HepG2 (cell line): ENCODE measurements around the gene RNASE4. TPM values are rescaled to one million over a fixed set of nuclear protein-coding genes. Genes with fewer than 3 reads are reported as not detected.
A peak's percentile ranks its signal among the peaks of the same experiment; 100 is the strongest.

ENCODE experiments used
- ATAC-seq: fragments of 200-7000 bp; cut with Tn5 transposase; 3 replicates; pipeline ENCODE4 v1.9.1; 2020; ENCODE audit warnings: mild to moderate bottlenecking, moderate library complexity
- BruUV-seq: library from RNA; stranded (reverse); fragments of 400-500 nt; replicated peaks from 2 replicates; lab custom pipeline; 2021; lab: Mats Ljungman, UMichigan
- CTCF ChIA-PET: fragments of 300-600 bp; formaldehyde crosslinking; extraction: SDS; loops from one replicate; lab custom pipeline; 2021; ENCODE audit warnings: low total read pairs, inconsistent platforms, low intra/inter-chr PET ratio; lab: Yijun Ruan, JAX
- POLR2A ChIA-PET: fragments of 350-600 bp; sonication (Branson Sonifier 250); formaldehyde crosslinking; loops from one replicate; lab custom pipeline; 2020; ENCODE audit warnings: antibody characterized with exemption, inconsistent platforms; lab: Yijun Ruan, JAX
- DNase-seq: peaks from one replicate; pipeline ENCODE4 v3.0.0-alpha.2; 2015; ENCODE audit warnings: low spot score
- FAIRE-seq: peaks from 3 replicates; lab custom pipeline; 2011; peaks lifted over from hg19 to GRCh38; lab: Jason Lieb, UNC
- H2AFZ ChIP-seq: one replicate; pipeline ENCODE4 v1.6.1; 2011; ENCODE audit warnings: low read length, inconsistent platforms
- H3K27ac ChIP-seq: fragments of 300-600 bp; 3 replicates; pipeline ENCODE4 v1.8.0; 2011; ENCODE audit warnings: mixed run types, mild to moderate bottlenecking, mixed read lengths, low read length, inconsistent platforms; ENCODE audit not compliant: insufficient read depth; ENCODE audit errors: extremely low read length
- H3K27me3 ChIP-seq, 2 experiments: fragments of 200-600 bp in 1 of 2; 2 replicates in 1 of 2; 3 replicates in 1 of 2; pipeline versions ENCODE4 v1.6.0 to v1.8.0; 2011; ENCODE audit warnings: low read length in 2 of 2, mild to moderate bottlenecking in 2 of 2, moderate library complexity in 2 of 2, inconsistent platforms in 1 of 2; ENCODE audit not compliant: insufficient read depth in 2 of 2, control insufficient read depth in 1 of 2
- H3K36me3 ChIP-seq, 2 experiments: fragments of 200-600 bp in 1 of 2; replicated peaks in 1 of 2; 2 replicates in 1 of 2; 3 replicates in 1 of 2; pipeline versions ENCODE4 v1.5.1 to v1.8.0; 2011; ENCODE audit warnings: low read length in 2 of 2, inconsistent platforms in 1 of 2; ENCODE audit not compliant: insufficient read depth in 2 of 2, control insufficient read depth in 1 of 2
- H3K4me1 ChIP-seq: 2 replicates; pipeline ENCODE4 v1.5.1; 2012; ENCODE audit warnings: low read length, inconsistent platforms; ENCODE audit not compliant: insufficient read depth
- H3K4me2 ChIP-seq: 2 replicates; pipeline ENCODE4 v1.6.0; 2011; ENCODE audit warnings: low read depth, low read length, inconsistent platforms
- H3K4me3 ChIP-seq, 3 experiments: fragments of 200-600 bp in 1 of 3; sonication (generic), shearing (Covaris generic) in 1 of 3; replicated peaks in 1 of 3; 2 replicates each; pipeline ENCODE4 v1.5.1; 2011 to 2016; ENCODE audit warnings: low read length in 3 of 3, inconsistent platforms in 2 of 3, low read depth in 2 of 3, mild to moderate bottlenecking in 2 of 3, control low read depth in 1 of 3, mixed read lengths in 1 of 3; ENCODE audit not compliant: insufficient read depth in 1 of 3
- H3K79me2 ChIP-seq: one replicate; pipeline ENCODE4 v1.6.1; 2011; ENCODE audit warnings: low read length, inconsistent platforms; ENCODE audit not compliant: insufficient read depth
- H3K9ac ChIP-seq: 2 replicates; pipeline ENCODE4 v1.6.0; 2011; ENCODE audit warnings: mild to moderate bottlenecking, low read depth, low read length, inconsistent platforms; ENCODE audit not compliant: insufficient read depth
- H3K9me3 ChIP-seq: 2 replicates; pipeline ENCODE4 v1.5.1; 2012; ENCODE audit warnings: mild to moderate bottlenecking, low read length
- H4K20me1 ChIP-seq: 2 replicates; pipeline ENCODE4 v1.6.0; 2011; ENCODE audit warnings: inconsistent platforms, mild to moderate bottlenecking, low read length, moderate library complexity; ENCODE audit not compliant: insufficient read depth
- HOXA5 ChIP-seq: sonication (generic); formaldehyde crosslinking; IDR thresholded peaks from 2 replicates; pipeline ENCODE4 v1.4.0; 2020; ENCODE audit warnings: missing genetic modification reagents
- ISX ChIP-seq: sonication (generic); formaldehyde crosslinking; conservative IDR thresholded peaks from 2 replicates; pipeline ENCODE4 v1.5.0; 2020; ENCODE audit warnings: missing genetic modification reagents
- JUNB ChIP-seq: sonication (generic); formaldehyde crosslinking; IDR thresholded peaks from 2 replicates; pipeline ENCODE4 v1.8.0; 2022; ENCODE audit warnings: missing genetic modification reagents, mild to moderate bottlenecking, borderline replicate concordance
- JUND ChIP-seq: sonication (generic); formaldehyde crosslinking; IDR thresholded peaks from 2 replicates; pipeline ENCODE4 v1.8.0; 2022; ENCODE audit warnings: mild to moderate bottlenecking, missing genetic modification reagents
- KAT7 ChIP-seq: IDR thresholded peaks from 2 replicates; pipeline ENCODE4 v1.6.1; 2018; ENCODE audit warnings: borderline replicate concordance, missing compliant biosample characterization
- MLXIP ChIP-seq: sonication (generic); formaldehyde crosslinking; IDR thresholded peaks from 2 replicates; pipeline ENCODE4 v1.9.0; 2021; ENCODE audit warnings: missing genetic modification reagents, borderline replicate concordance
- MXD4 ChIP-seq: IDR thresholded peaks from 2 replicates; pipeline ENCODE4 v1.6.1; 2016; ENCODE audit warnings: mild to moderate bottlenecking, missing biosample characterization, missing genetic modification reagents
- NBN ChIP-seq: fragments of 450-650 bp; conservative IDR thresholded peaks from 2 replicates; pipeline ENCODE4 v1.6.1; 2017
- RFXANK ChIP-seq: IDR thresholded peaks from 2 replicates; pipeline ENCODE4 v1.6.1; 2016
- THAP8 ChIP-seq: sonication (generic); formaldehyde crosslinking; IDR thresholded peaks from 2 replicates; pipeline ENCODE4 v1.5.1; 2020; ENCODE audit warnings: missing genetic modification reagents, mild to moderate bottlenecking, borderline replicate concordance
- YY1 ChIP-seq: IDR thresholded peaks from 2 replicates; pipeline ENCODE4 v1.6.1; 2011; ENCODE audit warnings: low read length, low read depth, moderate library complexity, mild to moderate bottlenecking; ENCODE audit not compliant: insufficient read depth, insufficient replicate concordance
- ZNF124 ChIP-seq: sonication (generic); formaldehyde crosslinking; IDR thresholded peaks from 2 replicates; pipeline ENCODE4 v1.4.0; 2020; ENCODE audit warnings: missing genetic modification reagents
- ZNF343 ChIP-seq: sonication (generic); formaldehyde crosslinking; IDR thresholded peaks from 2 replicates; pipeline ENCODE4 v1.4.0; 2020; ENCODE audit warnings: mild to moderate bottlenecking, missing genetic modification reagents
- ZNF468 ChIP-seq: sonication (generic); formaldehyde crosslinking; IDR thresholded peaks from 2 replicates; pipeline ENCODE4 v1.8.0; 2022; ENCODE audit warnings: mild to moderate bottlenecking, moderate library complexity, missing genetic modification reagents
- ZNF543 ChIP-seq: sonication (generic); formaldehyde crosslinking; IDR thresholded peaks from 2 replicates; pipeline ENCODE4 v1.4.0; 2020; ENCODE audit warnings: mild to moderate bottlenecking, missing genetic modification reagents
- ZNF75D ChIP-seq: sonication (generic); formaldehyde crosslinking; IDR thresholded peaks from 2 replicates; pipeline ENCODE4 v1.8.1; 2023; ENCODE audit warnings: missing genetic modification reagents, mild to moderate bottlenecking, borderline replicate concordance
- ZSCAN25 ChIP-seq: sonication (generic); formaldehyde crosslinking; IDR thresholded peaks from 2 replicates; pipeline ENCODE4 v1.8.0; 2022; ENCODE audit warnings: mild to moderate bottlenecking, missing genetic modification reagents
- WGBS: methylation state at CpG from one replicate; pipeline ENCODE4 v1.1.6; 2017; ENCODE audit warnings: low lambda C conversion rate; 5-methylcytosine and 5-hydroxymethylcytosine counted together
- in situ Hi-C: cut with HindIII; loops from 2 replicates; pipeline ENCODE4 v1.10.0; 2017; ENCODE audit warnings: low pct_unique_long_range_greater_than_20kb; ENCODE audit not compliant: extremely low pct_ligation_motif_present
- intact Hi-C: fragments of 100-400 bp; cut with micrococcal nuclease; formaldehyde crosslinking; loops from one replicate; pipeline ENCODE4 v1.10.0; 2022; ENCODE audit not compliant: unreplicated experiment
- polyA plus RNA-seq, 8 experiments: library from polyadenylated mRNA; depleted of rRNA in 3 of 8; stranded (reverse) in 7 of 8; unstranded in 1 of 8; fragments of >200 nt; fragmentation: Illumina TruSeq in 4 of 8; extraction: Trizol in 4 of 8; gene quantifications; 2 replicates each; pipeline versions ENCODE4 v1.2.1 to v1.2.3, GENCODE V29; 2011 to 2016; ENCODE audit warnings: low read depth in 4 of 8, missing spikeins in 1 of 8, mixed read lengths in 1 of 8; ENCODE audit not compliant: insufficient read depth in 1 of 8
- total RNA-seq, 5 experiments: library from RNA; depleted of rRNA; stranded (reverse); fragments of >200 nt; fragmentation: Illumina TruSeq; extraction: Trizol; gene quantifications; 2 replicates each; pipeline ENCODE4 v1.2.3, GENCODE V29; 2016; ENCODE audit warnings: low read depth in 1 of 5
- TF ChIP-seq, protein P1 (sequence below), 2 experiments: fragments of 450-650 bp in 1 of 2; sonication (generic) in 1 of 2; formaldehyde crosslinking; IDR thresholded peaks; 2 replicates each; pipeline versions ENCODE4 v1.5.0 to v1.8.0; 2020 to 2022; ENCODE audit warnings: mild to moderate bottlenecking in 1 of 2, missing genetic modification reagents in 1 of 2
- TF ChIP-seq, protein P2 (sequence below): sonication (generic); formaldehyde crosslinking; IDR thresholded peaks from 2 replicates; pipeline ENCODE4 v1.5.0; 2020; ENCODE audit warnings: missing genetic modification reagents, mild to moderate bottlenecking, borderline replicate concordance

RNASE4 gene
- total and polyA plus RNA-seq, 2 of the 13 experiments (the other 11 are each of a cell fraction or from before 2014, with no cell fraction given), result 109 to 983 TPM

DNA sequence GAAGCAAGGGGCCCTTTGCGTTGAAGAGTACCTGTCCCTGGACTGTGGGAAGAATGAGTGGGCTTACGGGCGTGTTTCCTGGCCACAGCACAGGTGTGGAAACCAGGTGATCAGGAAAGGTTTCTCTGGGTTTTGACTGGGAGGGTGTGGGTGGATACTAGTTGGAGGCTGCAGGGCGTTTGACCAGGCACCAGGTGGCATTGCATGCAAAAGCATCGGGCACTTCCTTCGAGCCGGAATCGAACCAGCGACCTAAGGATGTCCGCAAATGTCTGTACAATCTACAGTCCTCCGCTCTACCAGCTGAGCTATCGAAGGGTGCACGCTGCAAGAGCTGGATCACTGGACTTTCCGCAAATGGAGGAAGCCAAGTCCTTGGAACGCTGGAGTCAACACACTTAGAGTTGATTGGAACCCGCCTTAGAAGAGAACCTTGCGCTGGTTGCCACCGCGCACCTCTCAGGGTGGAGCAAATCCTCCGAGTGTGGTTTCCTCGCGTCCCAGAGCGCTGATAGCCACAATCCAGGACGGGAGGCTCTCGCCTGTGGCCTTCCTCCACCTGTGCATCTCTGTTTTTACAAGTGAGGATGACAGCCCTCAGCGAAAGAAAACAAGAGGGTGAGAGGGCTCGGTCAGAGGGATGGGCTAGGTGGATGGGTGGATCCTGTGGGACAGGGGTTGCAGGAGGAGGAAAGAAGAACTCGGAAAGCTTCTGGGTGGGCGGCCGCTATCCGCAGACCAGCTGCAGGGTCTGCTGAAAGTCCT lies 21.2 kb upstream of the RNASE4 start:
- DNase-seq (peak; percentile 76), ATAC-seq (peak; percentile 64), FAIRE-seq (peak; percentile 91)
- Histone ChIP-seq H4K20me1 (no peaks in the 10 kb centered on the region), H3K4me3 (peak overlapping the region in 1 of 3 experiments; percentile 50; a peak in 1 of 6 replicates), H2AFZ (no peak overlapping the region), H3K36me3 (no peaks in the 10 kb centered on the region), H3K79me2 (no peaks in the 10 kb centered on the region), H3K4me1 (peaks cover 84% of the 10 kb centered on the region), H3K27me3 (no peaks in the 10 kb centered on the region), H3K9ac (no peak overlapping the region), H3K4me2 (peak overlapping the region; percentile 60), H3K9me3 (no peaks in the 10 kb centered on the region), H3K27ac (no peak overlapping the region)
- POLR2A ChIA-PET, result interaction anchor here (0.7 to 5.6 kb wide), 5 partner anchors 16 to 32 kb away, joined by 3 to 63 read pairs (median 9); partner anchors contain the start of gene RNASE4
- in situ Hi-C loops (no loop called here), intact Hi-C loops (loop anchor here (1.0 kb wide), 1 partner anchor 28 kb away; no protein-coding TSS in a partner anchor)
- CTCF ChIA-PET, result interaction anchor here (1.2 to 8.0 kb wide), 5 partner anchors 19 to 193 kb away, joined by 3 to 70 read pairs (median 5); no protein-coding TSS in a partner anchor
- no TSS peak for BruUV-seq
- 67% methylated on average over 28 of the region's 31 CpGs for WGBS
- no peak for TF ChIP-seq MXD4 (CRISPR knock-in tag)
- TF ChIP-seq THAP8 (CRISPR knock-in tag), result no peak
- no peak for TF ChIP-seq ISX
- TF ChIP-seq ZNF124 (CRISPR knock-in tag), result no peak
- TF ChIP-seq ZNF543 (CRISPR knock-in tag), result 0 out of 2 replicates have a peak, but pooled peaks have one; percentile 44
- no peak for TF ChIP-seq KAT7 (CRISPR knock-in tag)
- TF ChIP-seq JUNB (CRISPR knock-in tag), result no peak
- TF ChIP-seq, protein P1, sequence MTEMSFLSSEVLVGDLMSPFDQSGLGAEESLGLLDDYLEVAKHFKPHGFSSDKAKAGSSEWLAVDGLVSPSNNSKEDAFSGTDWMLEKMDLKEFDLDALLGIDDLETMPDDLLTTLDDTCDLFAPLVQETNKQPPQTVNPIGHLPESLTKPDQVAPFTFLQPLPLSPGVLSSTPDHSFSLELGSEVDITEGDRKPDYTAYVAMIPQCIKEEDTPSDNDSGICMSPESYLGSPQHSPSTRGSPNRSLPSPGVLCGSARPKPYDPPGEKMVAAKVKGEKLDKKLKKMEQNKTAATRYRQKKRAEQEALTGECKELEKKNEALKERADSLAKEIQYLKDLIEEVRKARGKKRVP (CRISPR knock-in tag; IDR thresholded peaks at IDR 0.05), result no peak
- TF ChIP-seq ZNF468 (CRISPR knock-in tag), result no peak
- TF ChIP-seq ZNF75D (CRISPR knock-in tag), result no peak
- peak; percentile 80; the same call in 1 of the 2 replicates for TF ChIP-seq HOXA5 (CRISPR knock-in tag)
- peak; percentile 50 for TF ChIP-seq YY1
- no peak for TF ChIP-seq MLXIP (CRISPR knock-in tag)
- TF ChIP-seq JUND (CRISPR knock-in tag), result no peak
- TF ChIP-seq, protein P2, sequence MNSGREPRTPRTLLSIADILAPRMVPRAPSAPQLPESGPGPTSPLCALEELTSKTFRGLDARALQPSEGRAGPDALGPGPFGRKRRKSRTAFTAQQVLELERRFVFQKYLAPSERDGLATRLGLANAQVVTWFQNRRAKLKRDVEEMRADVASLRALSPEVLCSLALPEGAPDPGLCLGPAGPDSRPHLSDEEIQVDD (CRISPR knock-in tag), result no peak
- no peak for TF ChIP-seq RFXANK (CRISPR knock-in tag)
- 0 out of 2 replicates have a peak, but pooled peaks have one; percentile 55 for TF ChIP-seq ZNF343 (CRISPR knock-in tag)
- no peak for TF ChIP-seq NBN
- TF ChIP-seq ZSCAN25, result no peak
